IPS DF 6.9 (cell line): Measurements from ENCODE around the gene RRP8.

Source experiments
- DNase-seq: peaks from one replicate; pipeline ENCODE4 v3.0.0-alpha.2; 2013; ENCODE audit warnings: low read depth, low spot score
- H3K27ac ChIP-seq: one replicate; pipeline ENCODE4 v1.5.1; 2013; ENCODE audit warnings: low read length, control low read depth
- H3K27me3 ChIP-seq: 2 replicates; pipeline ENCODE4 v1.6.1; 2013; ENCODE audit warnings: mild to moderate bottlenecking, low read length; ENCODE audit not compliant: control insufficient read depth, insufficient read depth
- H3K36me3 ChIP-seq: 2 replicates; pipeline ENCODE4 v1.6.1; 2013; ENCODE audit warnings: low read length; ENCODE audit not compliant: control insufficient read depth, insufficient read depth
- H3K4me1 ChIP-seq: 2 replicates; pipeline ENCODE4 v1.6.1; 2013; ENCODE audit warnings: low read length; ENCODE audit not compliant: control insufficient read depth, insufficient read depth
- H3K4me3 ChIP-seq: 2 replicates; pipeline ENCODE4 v1.5.1; 2013; ENCODE audit warnings: mild to moderate bottlenecking, low read length
- H3K9me3 ChIP-seq: 2 replicates; pipeline ENCODE4 v1.6.1; 2013; ENCODE audit warnings: low read length, inconsistent platforms; ENCODE audit not compliant: control insufficient read depth, insufficient read depth
- WGBS: extraction: QIAGEN DNeasy Blood & Tissue Kit; methylation state at CpG from one replicate; pipeline ENCODE4 v1.1.7; 2013; ENCODE audit warnings: mixed read lengths, missing lambda C conversion rate; ENCODE audit not compliant: insufficient read length, insufficient coverage; 5-methylcytosine and 5-hydroxymethylcytosine counted together

Gene RRP8

DNA sequence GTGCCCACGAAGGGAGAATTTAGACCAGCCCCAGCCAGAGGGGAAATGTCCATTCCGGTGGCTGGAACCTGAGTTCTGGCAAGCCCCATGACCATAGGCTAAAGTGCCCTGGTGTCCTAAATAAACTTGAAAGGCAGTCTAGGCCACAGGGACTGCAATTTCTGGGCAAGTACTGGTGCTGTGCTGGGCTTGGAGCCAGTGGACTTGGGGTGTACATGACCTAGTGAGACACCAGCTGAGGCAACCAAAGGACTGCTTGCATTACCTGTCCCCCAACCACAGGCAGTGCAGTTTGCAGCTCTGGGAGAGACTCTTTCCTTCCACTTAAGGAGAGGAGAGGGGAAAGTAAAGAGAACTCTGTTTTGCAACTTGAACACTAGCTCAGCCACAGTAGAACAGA lies 23.7 kb downstream of the RRP8 start:
- H3K27me3 ChIP-seq = no peaks in the 10 kb centered on the region
- no peaks in the 10 kb centered on the region for H3K4me1 ChIP-seq
- no peak overlapping the region for H3K27ac ChIP-seq
- H3K9me3 ChIP-seq = no peaks in the 10 kb centered on the region
- no peak for DNase-seq
- no CpG with 5 or more reads among the region's 2 CpGs for WGBS
- no peaks in the 10 kb centered on the region for H3K36me3 ChIP-seq
- no peak overlapping the region for H3K4me3 ChIP-seq

DNA sequence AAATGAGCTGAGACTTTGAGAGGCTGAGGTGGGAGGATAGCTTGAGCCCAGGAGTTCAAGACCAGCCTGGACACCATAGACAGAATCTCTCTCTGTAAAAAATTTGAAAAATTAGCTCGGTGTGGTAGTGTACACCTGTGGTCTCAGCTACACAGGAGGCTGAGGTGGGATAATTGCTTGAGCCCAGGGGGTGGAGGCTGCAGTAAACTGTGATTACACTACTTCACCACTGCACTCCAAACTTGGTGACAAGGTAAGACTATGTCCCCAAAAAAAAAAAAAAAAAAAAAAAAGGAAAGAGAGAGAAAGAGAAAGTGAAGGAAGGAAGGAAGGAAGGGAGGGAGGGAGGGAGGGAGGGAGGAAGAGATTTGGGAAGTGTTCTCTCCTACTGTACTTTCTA lies 25.3 kb downstream of the RRP8 start:
- no peaks in the 10 kb centered on the region for H3K4me1 ChIP-seq
- no peak overlapping the region for H3K27ac ChIP-seq
- no CpG with 5 or more reads among the region's 1 CpG for WGBS
- H3K36me3 ChIP-seq = no peaks in the 10 kb centered on the region
- no peak overlapping the region for H3K4me3 ChIP-seq
- DNase-seq = no peak
- no peaks in the 10 kb centered on the region for H3K27me3 ChIP-seq
- H3K9me3 ChIP-seq = no peaks in the 10 kb centered on the region

- DNase-seq = no peak
- no peaks in the 10 kb centered on the region for H3K4me1 ChIP-seq
- no peaks in the 10 kb centered on the region for H3K36me3 ChIP-seq
- H3K27ac ChIP-seq = no peak overlapping the region
- H3K4me3 ChIP-seq = no peak overlapping the region
- no CpG with 5 or more reads among the region's 6 CpGs for WGBS
- H3K27me3 ChIP-seq = no peaks in the 10 kb centered on the region
- no peaks in the 10 kb centered on the region for H3K9me3 ChIP-seq
Observed at GRCh38 chr11:6576471-6577373, 26.7 kb downstream of the RRP8 start.

DNA sequence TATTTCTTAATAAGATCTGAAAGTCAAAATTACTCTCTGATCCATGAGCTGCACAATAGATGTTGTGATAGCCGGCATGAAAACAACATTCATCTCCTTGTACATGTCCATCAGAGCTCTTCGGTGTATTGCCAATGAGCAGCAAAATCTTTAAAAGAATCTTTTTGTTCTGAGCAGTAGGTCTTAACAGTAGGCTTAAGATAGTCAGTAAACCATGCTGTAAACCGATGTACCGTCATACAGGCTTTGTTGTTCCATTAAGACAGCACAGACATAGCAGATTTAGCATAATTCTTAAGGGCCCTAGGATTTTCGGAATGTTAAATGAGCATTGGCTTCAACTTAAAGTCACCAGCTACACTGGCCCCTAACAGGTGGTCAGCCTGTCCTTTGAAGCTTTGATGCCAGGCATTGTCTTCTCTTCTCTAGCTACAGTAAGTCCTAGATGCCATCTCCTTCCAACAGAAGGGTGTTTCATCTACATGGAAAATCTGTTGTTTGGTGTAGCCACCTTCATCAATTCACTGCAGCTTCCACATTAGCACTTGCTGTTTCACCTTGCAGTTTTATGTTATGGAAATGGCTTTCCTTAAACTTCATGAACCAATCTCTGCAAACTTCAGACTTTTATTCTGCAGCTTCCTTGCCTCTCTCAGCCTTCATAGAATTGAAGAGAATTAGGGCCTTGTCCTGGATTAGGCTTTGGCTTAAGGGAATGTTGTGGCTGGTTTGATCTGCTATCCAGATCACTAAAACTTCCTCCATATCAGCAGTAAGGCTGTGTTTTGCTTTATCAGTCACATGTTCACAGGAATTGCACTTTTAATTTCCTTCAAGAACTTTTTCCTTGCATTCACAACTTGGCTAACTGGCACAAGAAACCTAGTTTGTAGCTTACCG lies 28.4 kb downstream of the RRP8 start:
- WGBS = no CpG with 5 or more reads among the region's 6 CpGs
- Histone ChIP-seq H3K4me1 (no peaks in the 10 kb centered on the region), H3K4me3 (no peak overlapping the region), H3K27me3 (no peaks in the 10 kb centered on the region), H3K36me3 (no peaks in the 10 kb centered on the region), H3K9me3 (no peaks in the 10 kb centered on the region), H3K27ac (no peak overlapping the region)
- DNase-seq = no peak

- no peak overlapping the region for H3K27ac ChIP-seq
- no peaks in the 10 kb centered on the region for H3K4me1 ChIP-seq
- WGBS = no CpG with 5 or more reads among the region's 2 CpGs
- no peaks in the 10 kb centered on the region for H3K9me3 ChIP-seq
- H3K4me3 ChIP-seq = no peak overlapping the region
- DNase-seq = no peak
- H3K27me3 ChIP-seq = no peaks in the 10 kb centered on the region
- H3K36me3 ChIP-seq = no peaks in the 10 kb centered on the region
Observed at GRCh38 chr11:6572215-6572614, 31.2 kb downstream of the RRP8 start.

DNA sequence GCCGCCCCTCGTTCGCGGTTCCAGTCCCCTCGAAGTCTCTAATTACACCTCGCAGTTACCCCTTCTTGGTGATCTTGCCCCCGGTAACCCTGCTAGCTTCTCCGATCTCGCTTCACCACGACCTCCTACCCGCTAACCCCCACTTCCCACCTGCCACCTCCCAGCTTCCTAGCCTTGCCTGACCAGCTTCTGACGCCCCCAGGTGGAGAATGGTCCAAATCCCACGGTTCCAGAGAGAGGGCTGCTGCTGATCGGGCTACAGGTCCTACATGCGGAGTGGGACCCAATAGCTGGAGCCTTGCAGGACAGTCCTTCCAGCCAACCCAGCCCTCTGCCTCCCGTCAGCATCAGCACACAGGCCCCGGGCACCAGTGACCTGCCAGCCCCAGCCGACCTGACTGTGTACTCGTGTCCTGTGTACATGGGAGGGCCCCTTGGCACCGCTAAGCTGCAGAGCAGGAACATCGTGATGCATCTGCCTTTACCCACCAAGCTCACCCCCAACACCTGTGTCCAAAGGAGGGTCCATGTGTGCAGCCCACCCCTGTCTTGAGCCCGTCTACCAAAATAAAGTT lies 31.9 kb downstream of the RRP8 start:
- Histone ChIP-seq H3K4me1 (no peaks in the 10 kb centered on the region), H3K4me3 (no peak overlapping the region), H3K27ac (no peak overlapping the region), H3K27me3 (no peaks in the 10 kb centered on the region), H3K9me3 (no peaks in the 10 kb centered on the region), H3K36me3 (no peaks in the 10 kb centered on the region)
- 100% methylated on average over 5 of the region's 22 CpGs for WGBS
- DNase-seq = no peak

DNA sequence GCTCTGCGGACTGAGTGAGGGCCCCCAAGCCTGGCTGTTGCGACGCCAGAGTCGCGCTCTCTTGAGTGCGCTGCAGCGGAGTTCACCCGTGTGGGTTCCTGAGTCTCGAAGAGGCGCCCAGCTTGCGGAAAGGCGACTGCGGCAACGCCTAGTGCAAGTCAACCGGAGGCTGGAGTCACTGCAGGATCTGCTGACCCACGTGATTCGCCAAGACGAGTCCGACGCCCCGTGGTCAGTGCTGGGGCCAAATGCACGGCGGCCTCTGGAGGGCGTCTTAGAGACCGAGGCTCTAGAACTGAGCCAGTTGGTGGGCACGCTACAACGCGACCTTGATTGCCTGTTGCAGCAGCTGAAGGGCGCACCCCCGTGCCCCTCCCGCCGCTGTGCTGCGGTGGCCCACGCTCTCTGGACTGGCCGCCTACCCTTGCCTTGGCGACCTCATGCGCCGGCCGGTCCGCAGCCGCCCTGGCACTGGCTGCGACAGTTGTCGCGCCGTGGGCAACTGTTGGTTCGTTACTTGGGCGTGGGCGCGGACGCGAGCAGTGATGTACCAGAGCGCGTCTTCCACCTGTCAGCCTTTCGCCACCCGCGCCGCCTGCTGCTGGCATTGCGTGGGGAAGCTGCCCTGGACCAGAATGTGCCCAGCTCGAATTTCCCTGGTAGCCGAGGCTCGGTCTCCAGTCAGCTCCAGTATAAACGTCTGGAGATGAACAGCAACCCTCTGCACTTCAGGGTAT lies 32.6 kb downstream of the RRP8 start:
- Histone ChIP-seq H3K4me3 (no peak overlapping the region), H3K4me1 (no peaks in the 10 kb centered on the region), H3K36me3 (no peaks in the 10 kb centered on the region), H3K9me3 (no peaks in the 10 kb centered on the region), H3K27ac (no peak overlapping the region), H3K27me3 (no peaks in the 10 kb centered on the region)
- no CpG with 5 or more reads among the region's 62 CpGs for WGBS
- no peak for DNase-seq

GRCh38 chr11:6569706-6570105 lies 33.7 kb downstream of the RRP8 start:
- Histone ChIP-seq H3K9me3 (no peaks in the 10 kb centered on the region), H3K4me3 (no peak overlapping the region), H3K27ac (no peak overlapping the region), H3K4me1 (no peaks in the 10 kb centered on the region), H3K36me3 (no peaks in the 10 kb centered on the region), H3K27me3 (no peaks in the 10 kb centered on the region)
- WGBS = 100% methylated on average over 1 of the region's 5 CpGs
- DNase-seq = no peak

GRCh38 chr11:6568191-6568918 lies 35.1 kb downstream of the RRP8 start:
- WGBS = no CpG with 5 or more reads among the region's 4 CpGs
- Histone ChIP-seq H3K27me3 (no peaks in the 10 kb centered on the region), H3K4me3 (no peak overlapping the region), H3K27ac (no peak overlapping the region), H3K36me3 (no peaks in the 10 kb centered on the region), H3K4me1 (no peaks in the 10 kb centered on the region), H3K9me3 (no peaks in the 10 kb centered on the region)
- no peak for DNase-seq
